Measurements from ENCODE around the gene PHF8. TPM values are rescaled to one million over a fixed set of nuclear protein-coding genes. Genes with fewer than 3 reads are reported as not detected.

PHF8 gene
- polyA plus RNA-seq (2012; ENCODE audit: insufficient read length, low read depth): 14.5 TPM

- no peak for TF ChIP-seq REST (IDR thresholded peaks at IDR 0.05; ENCODE audit: insufficient read depth in 1 of 2, low read depth in 2 of 2, low read length in 2 of 2)
- TF ChIP-seq FOXP2 (optimal IDR thresholded peaks at IDR 0.05; ENCODE audit: borderline replicate concordance, extremely low read depth, extremely low read length, insufficient read depth): peak; percentile 13
- peak; percentile 61; the same call in 1 of the 2 replicates for TF ChIP-seq TAF1 (IDR thresholded peaks at IDR 0.05; ENCODE audit: borderline replicate concordance, insufficient read depth, low read length)
- TF ChIP-seq POLR2AphosphoS5 (IDR thresholded peaks at IDR 0.05; ENCODE audit: low read depth, low read length): peak; percentile 22
- TF ChIP-seq SIN3A (IDR thresholded peaks at IDR 0.05; ENCODE audit: borderline replicate concordance, insufficient read depth, low read length): no peak
Measured at GRCh38 chrX:54044126-54044876, at the start of gene PHF8. TSS of gene PHF8 (minus strand) at chrX:54044473. CDS start at chrX:54042728, 1,745 bp downstream.

- no peak for TF ChIP-seq REST (IDR thresholded peaks at IDR 0.05; ENCODE audit: insufficient read depth in 1 of 2, low read depth in 2 of 2, low read length in 2 of 2)
- no peak for TF ChIP-seq FOXP2 (optimal IDR thresholded peaks at IDR 0.05; ENCODE audit: borderline replicate concordance, extremely low read depth, extremely low read length, insufficient read depth)
- TF ChIP-seq POLR2AphosphoS5 (IDR thresholded peaks at IDR 0.05; ENCODE audit: low read depth, low read length): no peak
- TF ChIP-seq SIN3A (IDR thresholded peaks at IDR 0.05; ENCODE audit: borderline replicate concordance, insufficient read depth, low read length): no peak
- no peak for TF ChIP-seq TAF1 (IDR thresholded peaks at IDR 0.05; ENCODE audit: borderline replicate concordance, insufficient read depth, low read length)
Measured at GRCh38 chrX:54093571-54093970, 49.3 kb upstream of the PHF8 start.

- TF ChIP-seq TAF1 (IDR thresholded peaks at IDR 0.05; ENCODE audit: borderline replicate concordance, insufficient read depth, low read length) (no peak), FOXP2 (optimal IDR thresholded peaks at IDR 0.05; ENCODE audit: borderline replicate concordance, extremely low read depth, extremely low read length, insufficient read depth) (no peak), POLR2AphosphoS5 (IDR thresholded peaks at IDR 0.05; ENCODE audit: low read depth, low read length) (no peak)
Measured at GRCh38 chrX:54093159-54093558, 48.9 kb upstream of the PHF8 start.

GRCh38 chrX:54090880-54091279, 46.6 kb upstream of the PHF8 start:
- TF ChIP-seq POLR2AphosphoS5 (IDR thresholded peaks at IDR 0.05; ENCODE audit: low read depth, low read length): no peak
- TF ChIP-seq FOXP2 (optimal IDR thresholded peaks at IDR 0.05; ENCODE audit: borderline replicate concordance, extremely low read depth, extremely low read length, insufficient read depth): no peak
- no peak for TF ChIP-seq SIN3A (IDR thresholded peaks at IDR 0.05; ENCODE audit: borderline replicate concordance, insufficient read depth, low read length)

GRCh38 chrX:54089191-54089590, 44.9 kb upstream of the PHF8 start:
- TF ChIP-seq TAF1 (IDR thresholded peaks at IDR 0.05; ENCODE audit: borderline replicate concordance, insufficient read depth, low read length): no peak
- TF ChIP-seq POLR2AphosphoS5 (IDR thresholded peaks at IDR 0.05; ENCODE audit: low read depth, low read length): no peak

GRCh38 chrX:54087661-54088060, 43.4 kb upstream of the PHF8 start:
- TF ChIP-seq TAF1 (IDR thresholded peaks at IDR 0.05; ENCODE audit: borderline replicate concordance, insufficient read depth, low read length): no peak
- no peak for TF ChIP-seq FOXP2 (optimal IDR thresholded peaks at IDR 0.05; ENCODE audit: borderline replicate concordance, extremely low read depth, extremely low read length, insufficient read depth)
- no peak for TF ChIP-seq SIN3A (IDR thresholded peaks at IDR 0.05; ENCODE audit: borderline replicate concordance, insufficient read depth, low read length)
- no peak for TF ChIP-seq REST (IDR thresholded peaks at IDR 0.05; ENCODE audit: insufficient read depth in 1 of 2, low read depth in 2 of 2, low read length in 2 of 2)
- no peak for TF ChIP-seq POLR2AphosphoS5 (IDR thresholded peaks at IDR 0.05; ENCODE audit: low read depth, low read length)
